IPS-18c (cell line): ENCODE data around the gene CD6.

Experiments
- H3K4me3 ChIP-seq: 2 replicates; pipeline ENCODE4 v1.7.0; 2013; ENCODE audit warnings: low read depth, mild to moderate bottlenecking, low read length, moderate library complexity; ENCODE audit not compliant: insufficient read depth
- H3K9me3 ChIP-seq: one replicate; pipeline ENCODE4 v1.6.1; 2013; ENCODE audit warnings: mild to moderate bottlenecking, low read length, moderate library complexity; ENCODE audit not compliant: control insufficient read depth, insufficient read depth

CD6 gene

DNA sequence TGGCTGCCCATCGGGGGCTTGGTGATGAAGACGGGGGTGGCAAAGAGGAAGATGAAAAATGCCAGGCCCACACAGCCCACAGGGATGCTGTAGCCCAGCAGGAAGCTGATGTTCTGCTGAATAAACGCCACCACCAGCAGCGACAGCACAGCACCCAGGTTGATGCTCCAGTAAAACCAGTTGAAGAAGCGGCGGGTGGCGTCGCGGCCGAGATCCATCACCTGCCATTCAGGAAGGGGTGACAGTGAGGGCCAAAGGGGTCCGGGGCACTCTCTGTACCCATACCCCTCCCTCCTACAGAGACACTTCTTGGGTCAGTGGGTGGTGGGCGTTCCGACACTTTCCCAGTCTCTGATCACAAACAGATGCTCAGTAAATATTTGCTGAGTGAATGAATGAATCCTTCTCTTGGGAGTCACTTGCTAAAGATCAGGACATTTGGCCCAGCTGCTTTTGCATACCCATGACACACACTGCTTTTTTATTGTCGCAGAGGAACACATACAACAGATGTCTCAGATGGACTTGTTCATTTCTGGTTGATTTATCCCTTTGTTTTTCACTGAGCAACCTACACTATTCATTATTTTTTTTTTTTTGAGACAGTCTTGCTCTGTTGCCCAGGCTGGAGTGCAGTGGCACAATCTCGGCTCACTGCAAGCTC lies 24.7 kb upstream of the CD6 start:
- H3K4me3 ChIP-seq, result no peak overlapping the region; the same call in 1 of the 2 replicates

DNA sequence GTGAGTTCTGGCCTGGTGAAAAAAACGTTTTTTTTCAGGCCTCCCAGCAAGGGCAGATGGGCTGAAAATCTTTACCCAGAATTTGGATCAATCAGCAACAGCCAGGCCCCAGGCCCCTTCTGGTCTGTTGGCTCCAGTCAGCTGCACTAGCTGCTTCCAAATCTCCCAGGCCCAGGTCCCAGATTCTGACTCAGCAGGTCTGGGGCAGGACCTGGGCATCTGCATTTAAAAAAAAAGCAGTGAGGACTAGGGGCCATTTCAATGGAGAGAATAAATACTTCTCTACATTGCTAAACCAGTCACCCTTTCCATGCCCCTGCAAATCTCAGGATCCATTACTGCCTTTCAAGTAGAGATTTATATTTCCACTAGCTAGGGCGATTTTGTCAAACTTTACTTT lies 23.8 kb upstream of the CD6 start:
- H3K4me3 ChIP-seq, result no peak overlapping the region

More for the DNA sequence above, 24.7 kb upstream of the CD6 start:
- peaks cover 2% of the 10 kb centered on the region for H3K9me3 ChIP-seq

DNA sequence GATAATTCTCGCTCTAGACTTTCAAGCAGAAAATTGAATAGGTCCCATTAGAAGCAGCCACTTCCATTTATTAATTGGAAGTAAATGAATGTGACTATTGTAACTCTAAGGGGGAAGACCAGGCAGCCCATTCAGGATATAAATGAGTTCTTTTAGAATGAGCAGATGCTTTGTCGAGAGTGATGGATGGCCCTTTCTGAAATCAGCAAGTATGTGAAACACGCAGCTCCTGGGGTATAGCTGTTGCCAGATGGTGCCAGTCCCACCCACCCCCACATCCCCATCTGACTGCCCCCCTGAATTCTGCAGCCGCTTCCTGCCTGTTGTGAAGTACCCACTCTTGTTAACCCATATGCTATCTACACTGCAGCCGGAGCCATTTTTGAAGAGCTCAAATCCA lies 23.2 kb upstream of the CD6 start:
- Histone ChIP-seq H3K4me3 (no peak overlapping the region), H3K9me3 (peaks cover 2% of the 10 kb centered on the region)

More for the DNA sequence above, 23.8 kb upstream of the CD6 start:
- peaks cover 2% of the 10 kb centered on the region for H3K9me3 ChIP-seq

DNA sequence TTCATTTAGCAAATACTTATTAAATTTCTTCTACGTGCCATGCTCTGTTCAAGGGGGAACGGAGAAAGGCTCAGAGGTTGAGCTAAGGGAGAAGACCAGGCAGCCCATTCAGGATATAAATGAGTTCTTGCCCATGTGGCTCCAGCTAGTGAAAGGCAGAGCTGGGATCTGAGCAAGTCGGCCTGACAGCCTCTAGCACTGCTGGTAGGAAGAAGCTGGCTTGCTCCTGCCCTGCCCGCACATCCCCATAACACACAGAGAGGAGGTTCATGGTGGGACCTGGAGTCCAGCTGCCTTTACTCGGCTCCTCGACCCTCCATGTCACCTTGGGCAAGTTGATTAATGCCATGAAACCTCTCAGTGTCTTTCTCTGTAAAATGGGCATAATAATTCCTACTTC lies 21.5 kb upstream of the CD6 start:
- Histone ChIP-seq H3K4me3 (no peak overlapping the region), H3K9me3 (peaks cover 2% of the 10 kb centered on the region)

DNA sequence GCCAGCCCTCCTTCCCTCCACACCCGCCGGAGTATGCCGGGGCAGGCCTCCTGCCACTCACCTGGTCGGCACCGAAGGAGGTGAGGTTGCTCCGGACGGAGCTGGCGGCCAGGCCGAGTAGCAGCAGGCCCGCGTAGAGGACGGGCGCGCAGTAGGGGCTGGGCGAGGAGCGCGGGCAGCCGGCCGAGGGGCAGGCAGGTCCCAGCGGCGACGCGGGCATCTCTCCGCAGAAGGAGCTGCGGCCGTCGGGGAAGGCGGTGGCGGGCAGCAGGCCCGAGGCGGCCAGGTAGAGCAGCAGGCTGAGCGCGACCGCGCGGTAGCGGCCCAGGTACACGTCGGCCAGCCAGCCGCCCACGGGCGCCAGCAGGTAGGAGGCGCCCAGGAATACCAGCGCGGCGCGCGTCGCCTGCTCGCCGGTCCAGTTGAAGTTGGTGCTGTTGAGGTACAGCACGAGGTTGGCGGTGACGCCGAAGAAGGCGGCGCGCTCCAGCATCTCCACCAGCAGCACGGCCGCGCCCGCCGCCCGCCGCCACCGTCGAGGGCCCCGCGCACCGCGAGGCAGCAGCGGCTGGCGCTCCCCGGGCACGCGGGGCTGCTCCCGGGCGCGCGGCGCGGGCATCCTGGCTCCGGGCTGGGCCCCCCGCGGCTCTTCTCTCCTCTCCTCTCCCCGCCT lies 20.4 kb upstream of the CD6 start:
- H3K9me3 ChIP-seq, result peaks cover 2% of the 10 kb centered on the region
- H3K4me3 ChIP-seq, result peak overlapping the region; percentile 57

DNA sequence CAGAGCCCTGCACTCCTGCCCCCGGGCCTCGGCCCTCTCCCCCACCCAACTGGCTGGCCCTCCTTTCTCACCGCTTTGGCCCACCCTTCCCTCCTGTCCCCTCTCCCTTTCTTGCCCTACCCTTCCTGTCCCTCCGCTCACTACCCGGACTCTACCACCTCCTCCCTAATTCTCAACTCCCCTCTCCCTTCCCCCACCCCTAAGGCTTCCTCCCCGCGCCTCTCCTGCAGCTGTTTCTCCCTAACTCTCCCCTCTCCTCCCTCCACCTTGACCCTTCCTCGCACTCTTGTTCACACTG lies 19.9 kb upstream of the CD6 start:
- H3K4me3 ChIP-seq, result peak overlapping the region; percentile 48; the same call in 1 of the 2 replicates
- peaks cover 2% of the 10 kb centered on the region for H3K9me3 ChIP-seq

DNA sequence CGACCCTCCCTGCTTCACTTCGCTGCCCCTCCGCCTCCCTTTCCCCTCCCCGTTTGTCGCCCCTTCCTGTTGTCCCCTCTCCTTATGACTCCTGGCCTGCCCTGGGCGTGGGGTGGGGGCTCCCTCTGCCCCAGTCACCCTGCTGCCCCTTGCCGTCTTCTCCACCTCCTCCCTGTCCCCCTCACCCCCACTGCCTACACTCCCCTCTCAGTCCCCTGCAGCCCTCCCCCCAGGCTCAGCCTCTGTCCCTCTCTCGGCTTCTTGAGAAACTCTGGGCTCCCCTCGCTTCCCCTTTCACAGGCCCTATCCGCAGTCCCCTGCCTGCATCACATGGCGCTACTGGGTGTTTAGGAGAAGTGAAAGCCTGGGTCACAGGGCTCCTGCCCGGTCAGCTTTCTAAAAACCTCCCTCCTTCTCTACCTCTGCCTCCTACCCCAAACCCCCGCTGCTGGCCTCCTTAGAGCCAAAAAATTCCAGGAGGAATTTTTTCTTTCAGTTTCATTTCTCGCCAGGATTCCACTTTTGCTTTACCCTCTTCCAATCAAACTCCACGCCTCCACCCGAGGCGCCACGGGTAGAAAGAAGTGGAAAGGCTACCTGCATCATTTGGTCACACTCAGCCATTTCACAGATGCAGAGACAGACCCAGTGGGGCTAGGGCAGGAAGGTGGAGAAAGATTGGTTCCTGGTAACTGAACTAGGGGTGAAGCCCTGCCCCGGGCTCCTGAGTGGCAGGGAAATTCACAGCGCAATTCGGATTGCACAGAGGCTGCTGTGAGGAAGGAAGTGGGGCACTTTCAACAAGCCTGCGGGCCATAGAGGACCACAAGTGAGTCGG lies 19.4 kb upstream of the CD6 start, which contains the start of gene SLC15A3:
Gene SLC15A3 (minus strand): TSS at position 273 of the 838 bp plus-strand sequence. CDS start 625 bp downstream, outside the sequence.
- Histone ChIP-seq H3K4me3 (peak within 1 kb of the TSS; percentile 57), H3K9me3 (peaks cover 2% of the 10 kb centered on the region)

DNA sequence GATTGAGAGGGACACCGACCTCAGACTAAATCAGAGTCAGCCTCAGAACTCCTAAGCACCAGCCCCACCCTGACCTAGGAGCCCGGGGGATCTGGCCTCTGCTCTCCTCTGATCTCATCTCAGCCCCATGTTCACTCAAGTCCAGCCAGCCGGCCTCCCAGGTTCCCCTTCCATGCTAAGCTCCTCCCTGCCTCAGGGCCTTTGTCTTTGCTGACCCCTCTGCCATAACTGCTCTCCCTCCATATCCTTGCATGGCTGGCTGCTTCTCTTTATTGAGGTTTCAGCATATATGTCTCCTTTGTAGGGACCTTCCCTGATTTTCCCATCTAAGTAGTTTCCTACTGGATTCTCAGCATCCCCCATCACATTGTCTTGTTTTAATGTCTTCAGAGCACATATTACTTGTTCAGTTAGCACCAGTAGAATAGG lies 18.7 kb upstream of the CD6 start:
- H3K9me3 ChIP-seq, result peaks cover 2% of the 10 kb centered on the region
- no peak overlapping the region for H3K4me3 ChIP-seq

DNA sequence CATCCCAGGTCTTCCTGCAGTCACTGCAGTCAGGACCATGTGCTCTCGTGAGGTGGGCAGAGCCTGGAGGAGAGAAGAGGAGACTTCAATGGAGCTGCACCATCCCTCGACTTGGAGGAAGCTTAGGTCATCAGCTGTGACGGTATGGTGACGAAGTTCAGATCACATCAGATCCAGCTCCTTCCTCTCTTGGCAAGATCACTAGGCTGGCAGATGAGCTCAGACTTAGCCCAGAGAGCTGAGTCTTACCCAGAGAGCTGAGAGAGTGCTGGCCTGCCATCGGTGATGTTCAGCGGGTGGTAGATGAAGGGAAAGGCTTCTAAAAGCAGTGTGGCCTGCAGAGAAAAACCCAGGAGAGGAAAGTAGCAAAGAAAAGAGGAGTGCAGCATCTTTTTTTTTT lies 17.7 kb upstream of the CD6 start:
- no peak overlapping the region for H3K4me3 ChIP-seq
- H3K9me3 ChIP-seq, result no peaks in the 10 kb centered on the region

DNA sequence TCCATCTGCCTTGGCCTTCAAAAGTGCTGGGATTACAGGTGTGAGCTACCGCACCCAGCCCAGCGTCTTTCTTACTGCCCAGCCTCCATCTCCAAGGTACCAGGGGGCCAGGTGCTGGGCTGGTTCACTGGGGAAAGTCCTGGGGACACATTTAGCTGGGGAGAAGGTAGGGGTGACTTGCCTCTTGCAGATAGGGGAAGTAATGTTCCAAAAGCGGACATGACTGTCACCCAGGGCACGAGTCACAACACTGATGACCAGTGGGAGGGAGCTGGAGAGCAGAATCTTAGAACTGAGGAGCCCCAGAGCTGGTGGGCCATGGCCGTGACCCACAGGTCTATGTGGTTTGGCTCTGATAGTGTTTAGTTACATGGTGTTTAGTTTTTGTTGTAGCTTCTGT lies 17.1 kb upstream of the CD6 start:
- H3K4me3 ChIP-seq, result no peak overlapping the region
- no peaks in the 10 kb centered on the region for H3K9me3 ChIP-seq

DNA sequence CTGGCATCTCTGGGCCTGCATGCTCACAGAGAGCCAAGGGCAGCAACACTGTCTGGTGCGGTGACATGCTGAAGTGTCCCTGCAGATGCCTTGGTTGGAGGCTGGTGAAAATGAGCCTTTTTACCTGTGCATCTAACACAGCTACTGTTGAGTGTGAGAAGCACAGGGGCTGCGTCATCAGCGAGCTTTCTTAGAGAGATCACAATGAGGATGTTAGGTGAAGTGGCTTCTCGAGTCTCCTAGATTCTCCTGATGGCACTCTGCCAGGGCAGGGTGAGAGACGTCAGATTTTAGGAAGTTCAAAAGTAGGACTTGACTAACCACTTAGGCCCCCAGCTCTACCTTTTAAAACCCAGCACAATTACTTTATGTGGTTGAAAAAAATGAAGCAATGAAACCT lies 15.9 kb upstream of the CD6 start:
- H3K4me3 ChIP-seq, result no peak overlapping the region
- no peaks in the 10 kb centered on the region for H3K9me3 ChIP-seq

DNA sequence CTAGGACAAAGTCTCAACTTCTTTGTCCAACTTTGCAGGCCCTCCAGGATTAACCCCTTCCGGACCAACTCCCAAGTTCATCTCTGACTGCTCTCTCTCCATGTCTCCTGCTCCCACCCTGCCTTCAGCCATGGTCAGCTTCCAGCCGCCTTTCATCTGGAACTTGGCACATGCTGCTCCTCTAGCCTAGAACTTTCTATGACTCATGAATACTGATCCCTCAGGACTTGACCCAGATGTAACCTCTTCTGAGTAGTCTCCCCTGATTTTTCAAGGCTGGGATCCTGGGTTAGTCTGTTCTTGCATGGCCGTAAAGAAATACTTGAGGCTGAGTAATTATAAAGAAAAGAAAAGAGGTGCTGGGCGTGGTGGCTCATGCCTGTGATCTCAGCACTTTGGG lies 14.3 kb upstream of the CD6 start:
- no peak overlapping the region for H3K4me3 ChIP-seq

DNA sequence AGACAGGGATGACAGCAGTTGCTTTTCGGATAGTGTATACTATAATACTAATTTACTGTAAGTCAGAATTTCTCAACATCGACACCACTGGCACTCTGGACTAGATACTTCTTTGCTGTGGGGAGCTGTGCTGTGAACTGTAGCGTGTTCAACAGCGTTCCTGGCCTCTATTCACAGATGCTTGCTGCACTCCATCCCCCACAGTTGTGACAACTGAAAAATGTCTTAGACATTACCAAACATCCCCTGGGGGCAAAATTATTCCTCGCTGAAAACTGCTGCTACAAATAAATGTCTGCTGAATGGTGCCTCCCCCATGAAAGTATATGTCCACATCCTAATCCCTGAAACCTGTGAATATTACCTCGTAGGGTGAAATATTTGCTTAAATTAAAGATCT lies 12.0 kb upstream of the CD6 start:
- no peak overlapping the region for H3K4me3 ChIP-seq
- H3K9me3 ChIP-seq, result no peaks in the 10 kb centered on the region

More for the DNA sequence above, 14.3 kb upstream of the CD6 start:
- H3K9me3 ChIP-seq, result no peaks in the 10 kb centered on the region

DNA sequence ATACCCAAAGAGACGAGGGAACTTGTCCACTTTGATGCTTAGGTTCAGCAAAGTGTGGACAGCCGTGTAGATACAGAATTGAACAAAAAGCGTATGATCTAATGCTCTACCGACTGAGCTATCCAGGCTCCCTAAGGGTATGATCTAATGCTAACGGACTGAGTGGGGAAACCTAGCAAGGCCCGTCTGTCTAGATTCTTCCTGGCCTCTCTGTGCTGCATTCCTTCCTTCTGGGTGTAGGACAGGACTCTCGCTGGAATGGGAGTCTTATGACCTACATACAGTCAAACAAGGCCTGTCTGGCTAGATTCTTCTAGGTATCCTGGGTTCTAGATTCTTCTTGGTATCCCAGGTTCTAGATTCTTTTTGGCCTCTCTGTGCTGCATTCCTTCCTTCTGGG lies 11.1 kb upstream of the CD6 start:
- Histone ChIP-seq H3K9me3 (no peaks in the 10 kb centered on the region), H3K4me3 (no peak overlapping the region)

DNA sequence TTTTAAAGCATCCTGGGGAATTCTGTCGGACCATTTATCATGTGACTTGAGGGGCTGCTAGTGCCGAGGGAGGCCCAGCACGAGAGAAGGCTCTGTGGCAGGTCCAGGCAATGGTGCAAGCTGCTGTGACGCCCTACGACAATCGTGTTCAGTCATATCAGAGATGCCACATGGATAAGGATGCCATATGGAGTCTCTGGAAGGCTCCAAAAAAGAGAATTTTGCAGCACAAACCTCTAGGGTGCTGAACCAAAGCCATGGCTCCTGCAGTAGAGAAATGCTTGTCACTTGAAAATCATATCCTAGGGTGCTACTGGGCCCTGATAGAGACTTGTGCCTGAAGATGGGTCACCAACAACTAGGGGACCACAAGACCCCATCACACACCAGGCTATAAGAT lies 6.7 kb upstream of the CD6 start:
- Histone ChIP-seq H3K9me3 (no peaks in the 10 kb centered on the region), H3K4me3 (no peak overlapping the region)

DNA sequence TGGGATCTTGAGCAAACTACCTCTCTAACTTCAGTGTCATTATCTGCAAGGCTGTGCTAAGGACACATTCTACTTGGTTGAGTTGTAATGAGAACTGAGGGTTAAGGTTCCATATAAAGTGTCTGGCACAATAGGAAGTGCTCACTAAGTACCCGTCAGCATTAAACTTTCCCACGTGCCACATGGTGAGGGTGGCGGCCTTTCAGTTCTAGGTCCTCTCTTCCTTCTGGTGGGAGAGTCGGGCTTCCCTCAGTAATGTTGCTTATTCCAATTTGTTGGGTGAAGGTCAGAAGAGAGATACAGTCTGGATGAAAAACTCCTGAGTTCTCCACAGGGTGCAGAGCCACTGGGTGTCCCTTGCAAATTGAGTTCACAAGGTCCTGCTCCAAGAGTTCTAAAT lies 4.6 kb upstream of the CD6 start:
- Histone ChIP-seq H3K4me3 (no peak overlapping the region), H3K9me3 (no peaks in the 10 kb centered on the region)

DNA sequence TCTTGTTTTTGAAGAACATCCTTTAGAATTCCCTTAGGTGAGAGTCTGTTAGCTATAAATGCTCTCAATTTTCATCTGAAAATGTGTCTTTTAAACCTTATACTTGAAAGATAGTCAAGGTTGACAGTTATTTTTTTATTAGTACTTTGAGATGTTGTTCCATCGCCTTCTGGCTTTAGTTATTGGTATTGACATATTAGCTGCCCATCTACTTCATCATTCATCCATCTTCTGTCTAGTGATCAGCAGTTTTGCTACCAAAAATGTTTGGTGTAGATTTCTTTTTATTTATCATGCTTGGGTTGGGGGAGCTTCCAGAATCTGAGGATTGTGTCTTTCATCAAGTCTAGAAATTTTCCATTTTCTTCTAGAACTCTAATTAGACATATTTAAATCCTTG lies 3.3 kb upstream of the CD6 start:
- Histone ChIP-seq H3K9me3 (no peaks in the 10 kb centered on the region), H3K4me3 (no peak overlapping the region)

DNA sequence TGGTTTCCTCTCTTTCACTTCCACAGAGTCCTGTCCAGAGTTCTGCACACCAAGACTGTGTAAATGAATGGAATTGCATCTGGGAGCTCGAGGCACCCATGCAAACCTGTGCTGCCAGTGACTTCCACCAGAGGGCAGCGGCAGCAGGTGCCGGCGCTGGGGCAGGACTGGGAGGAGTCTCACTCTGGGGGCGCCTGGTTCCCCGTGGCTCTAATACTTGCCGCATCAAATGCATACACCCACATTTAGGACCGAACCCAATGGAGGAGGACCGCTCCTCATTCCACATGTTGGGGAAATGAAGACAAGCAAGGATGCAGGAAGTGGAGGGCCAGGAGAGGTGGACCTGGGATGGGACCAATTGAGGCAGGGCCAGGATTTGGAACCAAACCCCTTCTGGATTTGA lies 1.1 kb upstream of the CD6 start:
- Histone ChIP-seq H3K9me3 (no peaks in the 10 kb centered on the region), H3K4me3 (no peak overlapping the region)
